ENCODE measurements around the gene SYVN1. TPM values are rescaled to one million over a fixed set of nuclear protein-coding genes. Genes with fewer than 3 reads are reported as not detected.

SYVN1 gene
- total and polyA plus RNA-seq, 2 donors (not counting 1 experiment from before 2014, with no cell fraction given) = 187 to 282 TPM

GRCh38 chr11:65147352-65148075 lies 13.2 kb upstream of the SYVN1 start:
- no peak overlapping the region for H3K4me2 ChIP-seq (replicated peaks; ENCODE audit: low read depth, low read length, poor library complexity, severe bottlenecking)
- no peaks in the 10 kb centered on the region for H3K36me3 ChIP-seq (replicated peaks in 1 of 2; ENCODE audit: control extremely low read depth in 1 of 2, control insufficient read depth in 1 of 2, extremely low read depth in 1 of 2, insufficient read depth in 2 of 2, low read length in 1 of 2)
- H3K4me1 ChIP-seq (ENCODE audit: control insufficient read depth in 2 of 2, insufficient read depth in 2 of 2, low read length in 2 of 2) = peaks cover 23 to 28% of the 10 kb centered on the region in 2 donors
- Mint-ChIP-seq H3K4me3 (no peak overlapping the region), H3K9me3 (ENCODE audit: insufficient read depth) (no peaks in the 10 kb centered on the region), H3K27ac (no peak overlapping the region), H3K4me1 (peaks cover 37% of the 10 kb centered on the region), H3K27me3 (no peaks in the 10 kb centered on the region)
- H3K27ac ChIP-seq (ENCODE audit: low read length in 2 of 2) = no peak overlapping the region
- no peak overlapping the region for H2AFZ ChIP-seq (ENCODE audit: insufficient read depth, low read depth, low read length, poor library complexity, severe bottlenecking)
- H4K20me1 ChIP-seq (ENCODE audit: control insufficient read depth, insufficient read depth, low read length, poor library complexity, severe bottlenecking) = no peaks in the 10 kb centered on the region
- H3K4me3 ChIP-seq (ENCODE audit: control extremely low read depth in 1 of 5, extremely low read depth in 1 of 5, insufficient read depth in 1 of 5, low read depth in 2 of 5, low read length in 4 of 5) = no peak overlapping the region
- ChIA-PET POLR2A (interaction anchor here (0.6 kb wide), 1 partner anchor 399 kb away, joined by 4 read pairs; no protein-coding TSS in a partner anchor), CTCF (interaction anchor here (0.8 kb wide), 1 partner anchor 32 kb away, joined by 3 read pairs; no protein-coding TSS in a partner anchor)
- TF ChIP-seq CTCF (IDR thresholded peaks at IDR 0.05) (no peak), EZH2 (IDR thresholded peaks at IDR 0.05; ENCODE audit: borderline replicate concordance, insufficient read depth, low read depth, low read length, poor library complexity, severe bottlenecking) (no peak)
- DNase-seq = no peak
- H3K9ac ChIP-seq (ENCODE audit: low read length) = no peak overlapping the region
- ATAC-seq (ENCODE audit: low read depth) = no peak
- H3K27me3 ChIP-seq (replicated peaks in 1 of 4; ENCODE audit: control extremely low read depth in 1 of 4, control insufficient read depth in 3 of 4, insufficient read depth in 4 of 4, low read length in 3 of 4) = no peaks in the 10 kb centered on the region
- no peaks in the 10 kb centered on the region for H3K9me3 ChIP-seq (ENCODE audit: control extremely low read depth in 1 of 3, control insufficient read depth in 2 of 3, insufficient read depth in 1 of 3, low read length in 2 of 3)
- H3K79me2 ChIP-seq (ENCODE audit: control insufficient read depth, insufficient read depth, low read length) = no peaks in the 10 kb centered on the region
- WGBS (ENCODE audit: insufficient coverage) = no CpG with 5 or more reads among the region's 2 CpGs
- intact Hi-C loops (cut with micrococcal nuclease) = no loop called here

GRCh38 chr11:65141896-65142494 lies 7.7 kb upstream of the SYVN1 start:
- no peaks in the 10 kb centered on the region for H3K9me3 ChIP-seq (ENCODE audit: control extremely low read depth in 1 of 3, control insufficient read depth in 2 of 3, insufficient read depth in 1 of 3, low read length in 2 of 3)
- H3K27ac Mint-ChIP-seq = no peak overlapping the region
- H3K4me2 ChIP-seq (replicated peaks; ENCODE audit: low read depth, low read length, poor library complexity, severe bottlenecking) = no peak overlapping the region
- ChIA-PET POLR2A (no interaction called here), CTCF (no interaction called here)
- H3K4me3 Mint-ChIP-seq = no peak overlapping the region
- no peaks in the 10 kb centered on the region for H3K36me3 ChIP-seq (replicated peaks in 1 of 2; ENCODE audit: control extremely low read depth in 1 of 2, control insufficient read depth in 1 of 2, extremely low read depth in 1 of 2, insufficient read depth in 2 of 2, low read length in 1 of 2)
- H3K4me3 ChIP-seq (ENCODE audit: control extremely low read depth in 1 of 5, extremely low read depth in 1 of 5, insufficient read depth in 1 of 5, low read depth in 2 of 5, low read length in 4 of 5) = no peak overlapping the region
- DNase-seq (no peak), ATAC-seq (ENCODE audit: low read depth) (no peak)
- H3K27me3 ChIP-seq (replicated peaks in 1 of 4; ENCODE audit: control extremely low read depth in 1 of 4, control insufficient read depth in 3 of 4, insufficient read depth in 4 of 4, low read length in 3 of 4) = no peaks in the 10 kb centered on the region
- H3K9me3 Mint-ChIP-seq (ENCODE audit: insufficient read depth) = no peaks in the 10 kb centered on the region
- intact Hi-C loops (cut with micrococcal nuclease) = no loop called here
- H3K4me1 ChIP-seq (ENCODE audit: control insufficient read depth in 2 of 2, insufficient read depth in 2 of 2, low read length in 2 of 2) = peaks cover 17 to 25% of the 10 kb centered on the region in 2 donors
- no peaks in the 10 kb centered on the region for H3K27me3 Mint-ChIP-seq
- peaks cover 21% of the 10 kb centered on the region for H3K79me2 ChIP-seq (ENCODE audit: control insufficient read depth, insufficient read depth, low read length)
- no peak overlapping the region for H2AFZ ChIP-seq (ENCODE audit: insufficient read depth, low read depth, low read length, poor library complexity, severe bottlenecking)
- TF ChIP-seq CTCF (IDR thresholded peaks at IDR 0.05) (no peak), EZH2 (IDR thresholded peaks at IDR 0.05; ENCODE audit: borderline replicate concordance, insufficient read depth, low read depth, low read length, poor library complexity, severe bottlenecking) (no peak)
- no peak overlapping the region for H3K27ac ChIP-seq (ENCODE audit: low read length in 2 of 2)
- H4K20me1 ChIP-seq (ENCODE audit: control insufficient read depth, insufficient read depth, low read length, poor library complexity, severe bottlenecking) = no peaks in the 10 kb centered on the region
- peaks cover 32% of the 10 kb centered on the region for H3K4me1 Mint-ChIP-seq
- WGBS (ENCODE audit: insufficient coverage) = 52% methylated on average over 5 of the region's 7 CpGs
- H3K9ac ChIP-seq (ENCODE audit: low read length) = no peak overlapping the region
